HCT116 (cell line): ENCODE results near the gene TAT.

Experiments used
- CBX3 ChIP-seq: IDR thresholded peaks from 2 replicates; pipeline ENCODE4 v1.6.1; 2012; ENCODE audit warnings: low read depth
- CEBPB ChIP-seq: IDR thresholded peaks from 2 replicates; pipeline ENCODE4 v1.6.1; 2012; ENCODE audit warnings: low read depth
- ELF1 ChIP-seq: IDR thresholded peaks from 2 replicates; pipeline ENCODE4 v1.6.1; 2012; ENCODE audit warnings: low read depth, borderline replicate concordance
- EZH2 ChIP-seq: fragments of 200-600 bp; sonication (generic); IDR thresholded peaks from 2 replicates; pipeline ENCODE4 v1.6.1; 2017; ENCODE audit warnings: antibody characterized with exemption, mixed run types
- EZH2phosphoT487 ChIP-seq: fragments of 200-600 bp; IDR thresholded peaks from 2 replicates; pipeline ENCODE4 v1.6.1; 2018; ENCODE audit warnings: antibody characterized with exemption, borderline replicate concordance
- FOSL1 ChIP-seq: IDR thresholded peaks from 2 replicates; pipeline ENCODE4 v1.6.1; 2012; ENCODE audit warnings: low read depth
- POLR2A ChIP-seq: IDR thresholded peaks from 2 replicates; pipeline ENCODE4 v1.7.0; 2011; ENCODE audit warnings: borderline replicate concordance; ENCODE audit not compliant: insufficient read depth, insufficient read length; ENCODE audit errors: extremely low read depth
- POLR2AphosphoS5 ChIP-seq: IDR thresholded peaks from 2 replicates; pipeline ENCODE4 v1.6.1; 2011; ENCODE audit warnings: mild to moderate bottlenecking, low read depth, low read length, moderate library complexity
- RAD21 ChIP-seq: IDR thresholded peaks from 2 replicates; pipeline ENCODE4 v1.6.1; 2012; ENCODE audit warnings: low read depth, mild to moderate bottlenecking
- SRF ChIP-seq: IDR thresholded peaks from 2 replicates; pipeline ENCODE4 v1.6.1; 2012; ENCODE audit warnings: low read depth
- TCF7L2 ChIP-seq: IDR thresholded peaks from 2 replicates; pipeline ENCODE4 v1.7.0; 2011; ENCODE audit warnings: borderline replicate concordance, inconsistent platforms; ENCODE audit not compliant: insufficient read depth, insufficient read length; ENCODE audit errors: extremely low read depth
- ZNF274 ChIP-seq: fragments of 200-500 bp; sonication (Bioruptor generic); IDR thresholded peaks from 2 replicates; pipeline ENCODE4 v1.6.1; 2014; ENCODE audit warnings: mild to moderate bottlenecking, low read depth, low read length, inconsistent platforms
- TF ChIP-seq, protein P1 (sequence below), 3 experiments: fragments of 200-600 bp in 1 of 3; sonication (generic) in 1 of 3; IDR thresholded peaks in 2 of 3; conservative IDR thresholded peaks in 1 of 3; 2 replicates each; pipeline ENCODE4 v1.5.1; 2012 to 2017; ENCODE audit warnings: low read depth in 2 of 3, low read length in 2 of 3, antibody characterized with exemption in 1 of 3, borderline replicate concordance in 1 of 3, control low read depth in 1 of 3, mild to moderate bottlenecking in 1 of 3, mixed read lengths in 1 of 3, mixed run types in 1 of 3, moderate library complexity in 1 of 3; ENCODE audit not compliant: insufficient read depth in 1 of 3
- TF ChIP-seq, protein P2 (sequence below): IDR thresholded peaks from 2 replicates; pipeline ENCODE4 v1.6.1; 2012

DNA sequence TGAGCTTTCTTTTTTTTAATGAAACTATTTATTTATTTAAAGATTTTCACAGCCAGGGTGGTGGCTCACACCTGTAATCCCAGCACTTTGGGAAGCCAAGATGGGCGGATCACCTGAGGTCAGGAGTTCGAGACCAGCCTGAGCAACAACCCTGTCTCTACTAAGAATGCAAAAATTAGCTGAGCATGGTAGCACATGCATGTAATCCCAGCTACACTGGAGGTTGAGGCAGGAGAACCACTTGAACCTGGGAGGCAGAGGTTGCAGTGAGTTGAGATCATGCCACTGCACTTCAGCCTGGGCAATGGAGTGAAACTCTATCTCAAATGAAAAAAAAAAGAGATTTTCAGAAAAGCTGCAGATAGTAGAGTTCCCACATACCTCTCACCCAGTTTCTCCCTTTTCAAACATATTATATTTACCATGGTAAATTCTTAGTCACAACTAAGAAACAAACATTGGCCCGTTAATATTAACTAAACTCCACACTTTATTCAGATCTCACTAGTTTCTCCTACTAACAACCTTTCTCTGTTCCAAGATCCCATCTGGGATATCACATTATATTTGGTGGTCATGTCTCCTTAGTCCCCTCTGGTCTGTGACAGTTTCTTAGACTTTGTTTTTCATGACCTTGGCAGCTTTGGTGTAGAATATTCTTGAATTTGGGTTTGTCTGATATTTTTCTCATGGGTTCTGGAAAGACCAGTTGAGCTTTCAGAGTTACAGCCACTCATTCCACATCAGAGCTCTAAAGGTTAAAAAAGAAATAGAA lies 7.8 kb upstream of the TAT start:
- no peak for TF ChIP-seq RAD21
- no peak for TF ChIP-seq POLR2A
- TF ChIP-seq SRF: no peak
- no peak for TF ChIP-seq EZH2
- TF ChIP-seq, protein P1, sequence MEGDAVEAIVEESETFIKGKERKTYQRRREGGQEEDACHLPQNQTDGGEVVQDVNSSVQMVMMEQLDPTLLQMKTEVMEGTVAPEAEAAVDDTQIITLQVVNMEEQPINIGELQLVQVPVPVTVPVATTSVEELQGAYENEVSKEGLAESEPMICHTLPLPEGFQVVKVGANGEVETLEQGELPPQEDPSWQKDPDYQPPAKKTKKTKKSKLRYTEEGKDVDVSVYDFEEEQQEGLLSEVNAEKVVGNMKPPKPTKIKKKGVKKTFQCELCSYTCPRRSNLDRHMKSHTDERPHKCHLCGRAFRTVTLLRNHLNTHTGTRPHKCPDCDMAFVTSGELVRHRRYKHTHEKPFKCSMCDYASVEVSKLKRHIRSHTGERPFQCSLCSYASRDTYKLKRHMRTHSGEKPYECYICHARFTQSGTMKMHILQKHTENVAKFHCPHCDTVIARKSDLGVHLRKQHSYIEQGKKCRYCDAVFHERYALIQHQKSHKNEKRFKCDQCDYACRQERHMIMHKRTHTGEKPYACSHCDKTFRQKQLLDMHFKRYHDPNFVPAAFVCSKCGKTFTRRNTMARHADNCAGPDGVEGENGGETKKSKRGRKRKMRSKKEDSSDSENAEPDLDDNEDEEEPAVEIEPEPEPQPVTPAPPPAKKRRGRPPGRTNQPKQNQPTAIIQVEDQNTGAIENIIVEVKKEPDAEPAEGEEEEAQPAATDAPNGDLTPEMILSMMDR (IDR thresholded peaks at IDR 0.05 in 2 of 3, conservative IDR thresholded peaks at IDR 0.05 in 1 of 3; ENCODE audit: borderline replicate concordance in 1 of 3, insufficient read depth in 1 of 3, low read depth in 2 of 3, low read length in 2 of 3): no peak
- TF ChIP-seq TCF7L2: no peak
- TF ChIP-seq FOSL1: no peak
- no peak for TF ChIP-seq POLR2AphosphoS5
- TF ChIP-seq, protein P2, sequence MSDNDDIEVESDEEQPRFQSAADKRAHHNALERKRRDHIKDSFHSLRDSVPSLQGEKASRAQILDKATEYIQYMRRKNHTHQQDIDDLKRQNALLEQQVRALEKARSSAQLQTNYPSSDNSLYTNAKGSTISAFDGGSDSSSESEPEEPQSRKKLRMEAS: no peak
- TF ChIP-seq CEBPB: no peak
- no peak for TF ChIP-seq ELF1
- no peak for TF ChIP-seq EZH2phosphoT487
- TF ChIP-seq CBX3: no peak
- no peak for TF ChIP-seq ZNF274
